ENCODE results near the gene HSPA5.
A peak's percentile ranks its signal among the peaks of the same experiment; 100 is the strongest.

The HSPA5 gene

GRCh38 chr9:125189361-125190289 lies 51.5 kb downstream of the HSPA5 start, which contains the start of gene PPP6C:
Gene PPP6C (minus strand): TSS chr9:125189803. CDS start chr9:125189718, 85 bp downstream.
- DNase-seq (ENCODE audit: low spot score), result peak; percentile 98

GRCh38 chr9:125189011-125189360 lies 52.2 kb downstream of the HSPA5 start:
- DNase-seq (ENCODE audit: low spot score), result no peak

Data from D341Med (cell line).